ENCODE data around the gene AP1G2.
"Not testable (repeated sequence)": the region's sequence is repeated elsewhere in the genome, so short reads cannot be mapped to it uniquely, and the experiment has no call there.

Gene AP1G2

GRCh38 chr14:23547924-23548323 lies 19.7 kb downstream of the AP1G2 start:
- no peaks in the 10 kb centered on the region for H3K9me3 Mint-ChIP-seq (ENCODE audit: low read depth)
- H3K36me3 Mint-ChIP-seq: peaks cover 2% of the 10 kb centered on the region

GRCh38 chr14:23546450-23547035 lies 21.0 kb downstream of the AP1G2 start:
- Mint-ChIP-seq H3K9me3 (ENCODE audit: low read depth) (no peaks in the 10 kb centered on the region), H3K36me3 (peaks cover 2% of the 10 kb centered on the region), H3K27me3 (no peaks in the 10 kb centered on the region), H3K4me3 (no peak overlapping the region), H3K27ac (no peak overlapping the region), H3K4me1 (ENCODE audit: low read depth) (peaks cover 2% of the 10 kb centered on the region)

More at GRCh38 chr14:23547924-23548323, 19.7 kb downstream of the AP1G2 start:
- Mint-ChIP-seq H3K27me3 (no peaks in the 10 kb centered on the region), H3K4me1 (ENCODE audit: low read depth) (peaks cover 6% of the 10 kb centered on the region), H3K4me3 (no peak overlapping the region), H3K27ac (no peak overlapping the region)

GRCh38 chr14:23545740-23546365 lies 21.7 kb downstream of the AP1G2 start:
- Mint-ChIP-seq H3K27me3 (no peaks in the 10 kb centered on the region), H3K4me1 (ENCODE audit: low read depth) (no peaks in the 10 kb centered on the region), H3K4me3 (no peak overlapping the region), H3K9me3 (ENCODE audit: low read depth) (no peaks in the 10 kb centered on the region), H3K27ac (no peak overlapping the region), H3K36me3 (peaks cover 2% of the 10 kb centered on the region)

DNA sequence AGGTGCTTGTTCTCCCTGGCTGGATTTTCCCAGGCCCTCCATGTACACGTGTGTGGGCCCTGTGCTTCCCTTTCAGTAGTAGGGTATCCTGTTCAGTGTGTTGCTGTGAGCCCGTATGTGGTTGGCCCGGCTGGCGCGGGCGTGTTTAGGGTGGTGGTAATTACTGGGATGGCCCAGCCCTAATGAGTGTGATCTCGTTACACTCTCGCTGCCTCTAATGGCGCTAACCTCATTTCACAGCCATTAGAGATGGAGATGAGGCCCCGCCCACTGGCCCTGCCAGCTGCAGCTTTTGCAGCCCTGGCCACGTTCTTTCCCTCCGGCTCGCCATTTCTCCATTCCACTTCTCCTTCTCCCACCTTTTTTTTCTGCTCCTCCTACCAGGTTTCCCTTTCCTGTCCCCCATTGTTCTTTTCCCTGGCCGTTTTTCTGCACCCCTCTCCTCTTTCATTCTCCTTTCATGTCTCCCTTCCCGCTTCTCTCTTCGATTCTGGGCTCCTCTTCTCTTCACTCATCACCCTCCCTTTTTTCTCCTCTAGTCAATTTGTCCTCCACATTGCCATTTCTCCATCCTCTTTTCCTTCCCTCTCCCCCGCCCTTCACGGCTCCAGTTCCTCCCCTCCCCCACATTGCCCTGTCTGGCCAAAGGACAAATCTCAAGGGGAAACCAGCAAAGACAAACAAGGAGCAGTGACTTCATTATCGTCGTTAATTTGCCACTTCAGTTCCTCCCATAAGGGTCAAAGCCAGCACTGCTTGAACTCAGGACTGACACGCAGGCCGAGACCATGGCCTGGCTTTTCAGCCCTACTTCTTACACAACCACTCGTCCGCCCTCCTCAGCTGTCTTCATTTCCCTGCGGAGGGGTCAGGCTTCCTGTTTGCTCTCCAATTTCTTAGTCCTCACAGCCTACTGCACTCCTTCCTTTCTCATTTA lies 22.8 kb downstream of the AP1G2 start:
- Mint-ChIP-seq H3K27me3 (no peaks in the 10 kb centered on the region), H3K4me3 (no peak overlapping the region), H3K9me3 (ENCODE audit: low read depth) (no peaks in the 10 kb centered on the region), H3K4me1 (ENCODE audit: low read depth) (no peaks in the 10 kb centered on the region), H3K27ac (no peak overlapping the region), H3K36me3 (peaks cover 2% of the 10 kb centered on the region)

DNA sequence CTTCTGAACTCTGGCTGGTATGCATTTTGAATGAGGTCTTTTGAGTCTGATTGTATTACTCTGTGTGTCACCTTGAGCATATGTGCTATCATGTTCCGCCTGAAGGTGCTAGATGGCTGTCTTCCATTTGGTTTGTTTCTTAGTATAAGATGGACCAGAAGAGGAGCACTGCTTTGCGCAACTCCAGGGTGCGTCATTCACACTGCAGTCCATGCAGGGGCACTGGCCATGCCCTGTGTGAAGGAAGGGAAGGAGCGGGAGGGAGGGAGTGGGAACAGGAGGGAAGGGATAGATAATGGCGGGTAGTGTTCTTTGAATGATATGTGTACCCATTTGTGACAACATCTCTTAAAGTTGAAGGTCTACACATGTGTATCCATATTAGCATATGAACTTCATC lies 24.2 kb downstream of the AP1G2 start:
- Mint-ChIP-seq H3K27me3 (no peaks in the 10 kb centered on the region), H3K36me3 (peaks cover 2% of the 10 kb centered on the region), H3K4me1 (ENCODE audit: low read depth) (peaks cover 2% of the 10 kb centered on the region), H3K27ac (no peak overlapping the region), H3K9me3 (ENCODE audit: low read depth) (no peaks in the 10 kb centered on the region), H3K4me3 (no peak overlapping the region)

DNA sequence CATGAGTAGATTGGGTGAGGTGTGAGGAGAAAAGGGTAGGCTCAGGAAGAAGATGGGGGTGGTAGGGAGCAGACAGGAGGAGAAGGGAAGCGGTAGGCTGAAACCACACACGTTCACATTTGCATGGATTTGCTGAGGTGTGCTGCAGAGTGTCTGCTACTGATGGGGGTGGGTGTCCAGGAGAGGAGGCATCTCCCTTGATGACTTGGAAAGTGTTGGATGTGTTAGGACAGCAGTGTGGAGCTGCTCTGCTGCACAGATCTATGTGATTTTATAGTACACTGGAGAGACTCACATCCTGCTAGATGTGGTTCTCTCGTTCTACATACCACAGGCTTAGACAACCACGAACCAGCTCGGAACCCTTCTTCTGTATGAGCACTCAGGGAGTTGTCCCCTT lies 25.3 kb downstream of the AP1G2 start:
- H3K4me1 Mint-ChIP-seq (ENCODE audit: low read depth): peaks cover 2% of the 10 kb centered on the region
- H3K27me3 Mint-ChIP-seq: no peaks in the 10 kb centered on the region
- H3K36me3 Mint-ChIP-seq: peaks cover 2% of the 10 kb centered on the region
- H3K9me3 Mint-ChIP-seq (ENCODE audit: low read depth): no peaks in the 10 kb centered on the region
- no peak overlapping the region for H3K4me3 Mint-ChIP-seq
- no peak overlapping the region for H3K27ac Mint-ChIP-seq

DNA sequence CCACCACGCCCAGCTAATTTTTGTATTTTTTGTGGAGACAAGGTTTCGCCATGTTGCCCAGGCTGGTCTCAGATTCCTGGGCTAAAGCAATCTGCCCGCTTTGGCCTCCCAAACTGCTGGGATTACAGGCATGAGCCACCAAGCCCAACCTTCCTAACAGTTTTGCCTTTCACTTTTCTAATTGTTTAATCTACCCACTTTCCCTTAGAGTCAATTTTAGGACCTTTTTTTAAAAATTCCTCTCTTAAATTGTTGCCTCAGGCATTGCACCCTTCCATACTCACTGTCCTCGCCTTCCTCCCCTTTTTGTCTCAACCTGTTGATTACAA lies 27.5 kb downstream of the AP1G2 start:
- no peaks in the 10 kb centered on the region for H3K9me3 Mint-ChIP-seq (ENCODE audit: low read depth)
- H3K27ac Mint-ChIP-seq: no peak overlapping the region
- H3K36me3 Mint-ChIP-seq: no peaks in the 10 kb centered on the region
- peaks cover 2% of the 10 kb centered on the region for H3K4me1 Mint-ChIP-seq (ENCODE audit: low read depth)
- no peak overlapping the region for H3K4me3 Mint-ChIP-seq
- no peaks in the 10 kb centered on the region for H3K27me3 Mint-ChIP-seq

GRCh38 chr14:23539248-23540140 lies 28.1 kb downstream of the AP1G2 start:
- H3K27ac Mint-ChIP-seq: no peak overlapping the region
- H3K4me3 Mint-ChIP-seq: no peak overlapping the region
- no peaks in the 10 kb centered on the region for H3K36me3 Mint-ChIP-seq
- H3K4me1 Mint-ChIP-seq (ENCODE audit: low read depth): peaks cover 2% of the 10 kb centered on the region
- no peaks in the 10 kb centered on the region for H3K9me3 Mint-ChIP-seq (ENCODE audit: low read depth)
- H3K27me3 Mint-ChIP-seq: no peaks in the 10 kb centered on the region

DNA sequence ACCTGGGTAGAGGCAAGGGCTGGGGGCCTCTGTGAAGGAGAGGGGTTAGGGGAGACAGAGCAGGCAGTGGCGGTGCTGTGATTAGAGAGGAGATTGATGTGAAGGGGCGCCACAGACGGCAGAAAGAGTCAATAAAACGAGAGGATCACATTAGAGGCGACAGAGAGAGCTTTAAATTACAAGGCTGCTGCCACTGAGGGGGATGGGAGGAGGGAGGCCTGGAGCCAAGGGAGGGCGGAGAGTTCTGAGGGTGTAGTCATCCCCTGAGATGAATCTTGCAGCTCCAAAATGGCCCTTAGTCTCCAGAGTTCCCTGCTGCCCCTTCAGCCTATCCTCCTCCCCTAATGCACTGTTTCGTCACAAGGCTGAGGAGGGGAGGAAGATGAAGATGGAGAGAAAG lies 28.8 kb downstream of the AP1G2 start:
- H3K27ac Mint-ChIP-seq: no peak overlapping the region
- peaks cover 2% of the 10 kb centered on the region for H3K4me1 Mint-ChIP-seq (ENCODE audit: low read depth)
- H3K27me3 Mint-ChIP-seq: no peaks in the 10 kb centered on the region
- no peaks in the 10 kb centered on the region for H3K36me3 Mint-ChIP-seq
- H3K9me3 Mint-ChIP-seq (ENCODE audit: low read depth): no peaks in the 10 kb centered on the region
- no peak overlapping the region for H3K4me3 Mint-ChIP-seq

- Mint-ChIP-seq H3K9me3 (ENCODE audit: low read depth) (no peaks in the 10 kb centered on the region), H3K27me3 (no peaks in the 10 kb centered on the region), H3K4me1 (ENCODE audit: low read depth) (peaks cover 2% of the 10 kb centered on the region), H3K36me3 (no peaks in the 10 kb centered on the region), H3K27ac (no peak overlapping the region), H3K4me3 (no peak overlapping the region)
These were observed 29.4 kb downstream of the AP1G2 start for GRCh38 chr14:23538050-23538718.

DNA sequence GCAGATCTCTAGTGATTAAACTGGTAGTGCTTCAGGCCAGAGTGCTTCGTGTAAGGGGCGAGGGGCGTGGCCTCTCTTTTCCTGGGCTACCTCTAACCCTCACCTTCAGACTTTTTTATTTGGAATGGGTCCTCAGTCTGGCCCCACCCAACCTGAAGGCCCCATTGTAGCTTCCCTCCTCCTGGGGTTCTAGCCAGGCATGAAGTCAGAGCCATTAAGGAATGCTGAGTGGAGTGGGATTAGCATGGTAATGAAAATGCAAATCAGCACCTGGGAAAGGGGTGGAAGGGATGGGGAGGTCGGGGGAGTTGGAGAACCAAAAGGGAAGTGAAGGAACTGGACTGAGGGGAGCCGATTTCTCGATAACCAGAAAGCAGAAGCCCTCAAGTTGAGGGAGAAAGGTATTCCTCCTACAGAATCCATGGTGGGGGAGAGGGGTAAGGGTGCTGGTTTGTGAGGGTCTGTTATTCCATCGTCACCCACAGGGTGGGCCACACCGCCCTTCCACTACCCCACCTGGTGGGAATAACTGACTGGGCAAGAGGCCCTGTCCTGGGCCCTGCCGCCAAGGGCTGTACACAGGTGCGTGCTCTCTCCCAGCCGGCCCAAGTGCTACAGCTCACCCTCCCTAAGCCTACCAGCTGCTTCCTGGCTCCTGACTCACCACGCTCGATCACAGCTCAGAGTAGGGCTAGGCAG lies 30.1 kb downstream of the AP1G2 start:
- Mint-ChIP-seq H3K9me3 (ENCODE audit: low read depth) (no peaks in the 10 kb centered on the region), H3K36me3 (no peaks in the 10 kb centered on the region), H3K27ac (no peak overlapping the region), H3K4me1 (ENCODE audit: low read depth) (peaks cover 2% of the 10 kb centered on the region), H3K4me3 (no peak overlapping the region), H3K27me3 (no peaks in the 10 kb centered on the region)

DNA sequence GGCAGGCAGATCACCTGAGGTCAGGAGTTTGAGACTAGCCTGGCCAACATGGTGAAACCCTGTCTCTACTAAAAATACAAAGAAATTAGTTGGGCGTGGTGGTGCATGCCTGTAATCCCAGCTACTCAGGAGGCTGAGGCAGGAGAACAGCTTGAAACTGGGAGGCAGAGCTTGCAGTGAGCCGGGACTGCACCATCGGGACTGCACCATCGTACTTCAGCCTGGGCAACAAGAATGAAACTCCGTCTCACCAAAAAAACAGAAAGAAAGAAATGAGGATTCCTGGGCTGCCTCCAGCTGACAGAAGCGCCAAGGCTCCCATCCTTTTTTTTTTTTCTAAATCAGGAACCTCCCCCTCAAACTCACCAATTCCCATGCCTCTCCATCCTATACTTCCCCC lies 30.7 kb downstream of the AP1G2 start:
- H3K4me1 Mint-ChIP-seq (ENCODE audit: low read depth); H3K9me3 Mint-ChIP-seq (ENCODE audit: low read depth); H3K4me3 Mint-ChIP-seq; H3K27ac Mint-ChIP-seq; H3K27me3 Mint-ChIP-seq; H3K36me3 Mint-ChIP-seq: not testable (repeated sequence)

- Mint-ChIP-seq H3K27ac (no peak overlapping the region), H3K4me1 (ENCODE audit: low read depth) (peaks cover 2% of the 10 kb centered on the region), H3K4me3 (no peak overlapping the region), H3K36me3 (no peaks in the 10 kb centered on the region), H3K27me3 (no peaks in the 10 kb centered on the region), H3K9me3 (ENCODE audit: low read depth) (no peaks in the 10 kb centered on the region)
These were observed 31.1 kb downstream of the AP1G2 start for GRCh38 chr14:23536494-23536893.

DNA sequence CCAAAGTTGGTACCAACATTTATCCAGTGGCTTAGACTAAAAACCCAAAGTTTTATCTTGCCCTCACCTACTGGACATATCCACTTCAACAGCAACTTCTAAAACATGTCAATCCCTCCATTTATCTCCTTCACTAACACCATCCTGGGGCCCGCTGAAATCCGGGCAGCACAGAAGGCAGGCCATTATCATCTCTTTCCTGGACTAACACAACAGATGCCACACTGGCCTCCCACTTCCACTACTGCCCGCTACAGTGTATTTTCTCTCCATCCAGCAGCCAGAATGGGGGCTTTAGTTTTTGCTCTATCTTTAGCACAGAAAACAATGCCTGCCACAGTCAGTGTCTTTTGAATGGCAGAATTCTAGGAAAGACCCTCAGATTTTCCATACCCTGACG lies 31.6 kb downstream of the AP1G2 start:
- Mint-ChIP-seq H3K4me3 (no peak overlapping the region), H3K36me3 (no peaks in the 10 kb centered on the region), H3K4me1 (ENCODE audit: low read depth) (peaks cover 2% of the 10 kb centered on the region), H3K9me3 (ENCODE audit: low read depth) (no peaks in the 10 kb centered on the region), H3K27me3 (no peaks in the 10 kb centered on the region), H3K27ac (no peak overlapping the region)

Data from activated naive CD8-positive, alpha-beta T cell (primary cell).